Memory B cell (primary cell): Measurements from ENCODE around the gene NTPCR.

ENCODE experiments used
- ATAC-seq: fragments of 150-1000 bp; cut with Tn5 transposase; 2 replicates; pipeline ENCODE4 v1.10.0; 2021; ENCODE audit warnings: low read depth, mild to moderate bottlenecking, moderate library complexity
- DNase-seq, 2 donors: peaks; one replicate each; pipeline ENCODE4 v3.0.0; 2022; ENCODE audit warnings: low spot score in 2 of 2
- H3K27ac Mint-ChIP-seq: one replicate; pipeline ENCODE4 v1.8.0; 2022; ENCODE audit warnings: mild to moderate bottlenecking, moderate library complexity, mixed read lengths
- H3K27me3 Mint-ChIP-seq: one replicate; pipeline ENCODE4 v1.8.0; 2022; ENCODE audit warnings: mixed read lengths
- H3K36me3 Mint-ChIP-seq: one replicate; pipeline ENCODE4 v1.8.0; 2022; ENCODE audit warnings: mild to moderate bottlenecking, mixed read lengths
- H3K4me1 Mint-ChIP-seq: one replicate; pipeline ENCODE4 v1.8.0; 2022; ENCODE audit warnings: mixed read lengths
- H3K4me3 Mint-ChIP-seq: one replicate; pipeline ENCODE4 v1.8.0; 2022; ENCODE audit warnings: mild to moderate bottlenecking, moderate library complexity, mixed read lengths
- H3K9me3 Mint-ChIP-seq: one replicate; pipeline ENCODE4 v1.8.0; 2022; ENCODE audit warnings: mixed read lengths

The NTPCR gene

DNA sequence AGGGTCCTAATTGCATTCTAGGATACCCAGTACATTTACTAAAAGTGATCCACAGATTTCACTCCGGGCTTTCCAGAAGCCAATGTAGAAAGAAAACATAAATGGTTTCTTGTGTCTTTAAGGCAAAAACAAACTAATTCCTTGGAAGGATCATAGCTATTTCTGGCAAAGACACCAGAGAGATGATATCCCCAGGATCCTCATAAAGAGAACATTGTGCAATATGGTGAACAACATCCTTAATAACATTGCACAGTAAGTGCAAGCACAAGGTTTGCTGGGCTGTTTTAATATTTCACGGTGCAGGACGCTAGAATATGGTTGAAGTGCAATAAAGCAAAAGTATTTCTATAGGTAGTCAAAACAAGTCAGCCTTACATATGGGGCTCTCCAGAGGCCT, 83.0 kb downstream of the NTPCR start:
- Mint-ChIP-seq H3K4me1 (no peaks in the 10 kb centered on the region), H3K9me3 (peaks cover 4% of the 10 kb centered on the region), H3K27me3 (no peaks in the 10 kb centered on the region), H3K4me3 (no peak overlapping the region), H3K36me3 (peaks cover 13% of the 10 kb centered on the region), H3K27ac (no peak overlapping the region)
- DNase-seq (no peak), ATAC-seq (no peak)
